ENCODE measurements around the gene RPAP2. TPM values are rescaled to one million over a fixed set of nuclear protein-coding genes. Genes with fewer than 3 reads are reported as not detected.
"Not testable (repeated sequence)": the region's sequence is repeated elsewhere in the genome, so short reads cannot be mapped to it uniquely, and the experiment has no call there.

The RPAP2 gene
- total RNA-seq, 8 experiments from 2014 or later: 14.5 to 32.4 (median 21.3) TPM

DNA sequence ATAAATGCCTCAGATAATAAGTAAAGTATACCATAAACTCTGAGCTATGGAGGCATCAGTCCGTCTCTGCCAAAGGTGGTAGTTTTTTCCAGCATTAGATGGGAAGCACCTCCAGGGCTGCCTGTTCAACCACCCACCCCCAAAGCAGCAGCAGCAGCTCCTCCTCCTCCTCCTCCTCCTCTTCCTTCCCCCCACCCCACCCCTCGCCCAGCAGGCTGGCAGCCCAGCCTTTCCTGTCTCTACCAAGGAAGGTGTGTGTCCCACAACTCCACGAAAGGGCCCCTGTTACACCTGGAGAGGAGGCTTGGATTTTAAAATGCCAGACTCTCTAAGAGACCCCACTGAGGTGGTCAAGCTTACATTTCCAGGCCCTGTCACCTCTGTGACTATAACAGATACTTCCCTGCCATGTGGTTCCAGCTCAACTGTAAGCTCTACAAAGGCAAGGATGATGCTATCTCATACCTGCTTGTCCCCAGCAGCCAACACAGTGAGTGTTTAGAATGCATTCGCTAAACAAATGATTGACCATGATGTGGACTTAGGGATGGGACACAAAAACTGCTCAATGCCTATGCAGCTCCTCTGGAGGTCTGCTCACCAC, 111.2 kb downstream of the RPAP2 start:
- WGBS, 10 experiments: 60 to 100% (median 88%) methylated on average over 1 to 2 of the region's 4 CpGs; no CpG with 5 or more reads in 4 of the 10 experiments
- no peaks in the 10 kb centered on the region for H3K4me1 ChIP-seq (replicated peaks in 1 of 2)
- H3K4me3 ChIP-seq: no peak overlapping the region
- in situ Hi-C loops (cut with MboI; ENCODE audit: low pct_unique_long_range_greater_than_20kb in 2 of 9, low sequenced_read_pairs in 9 of 9, unreplicated experiment in 9 of 9): no loop called here
- H3K27ac ChIP-seq: no peak overlapping the region
- ATAC-seq (replicated peaks in 6 of 8): no peak

DNA sequence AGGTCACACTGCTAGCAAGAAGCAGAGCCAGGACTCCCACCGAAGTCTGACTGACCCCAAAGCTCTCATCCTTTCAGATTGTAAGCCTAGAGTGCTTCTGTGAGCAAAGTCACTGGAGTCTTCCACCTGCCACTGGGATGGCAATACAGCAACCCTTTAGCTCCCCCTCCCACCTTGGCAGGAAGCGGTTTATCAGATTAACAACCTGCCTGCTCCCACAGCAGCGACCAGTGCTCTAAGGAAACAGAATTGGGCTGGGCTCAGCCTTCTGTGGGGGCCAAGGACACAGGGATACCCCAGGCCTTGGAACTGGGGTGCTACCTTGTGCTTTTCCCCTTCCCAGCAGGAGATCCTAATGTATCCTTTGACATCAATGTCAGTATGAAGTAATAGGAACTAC, 111.8 kb downstream of the RPAP2 start:
- Histone ChIP-seq H3K4me3 (no peak overlapping the region), H3K27ac (no peak overlapping the region), H3K4me1 (replicated peaks in 1 of 2) (no peaks in the 10 kb centered on the region)
- no peak for ATAC-seq (replicated peaks in 6 of 8)
- WGBS, 10 experiments: 67 to 100% (median 83%) methylated on average over 1 to 3 of the region's 3 CpGs; no CpG with 5 or more reads in 5 of the 10 experiments
- in situ Hi-C loops (cut with MboI; ENCODE audit: low pct_unique_long_range_greater_than_20kb in 2 of 9, low sequenced_read_pairs in 9 of 9, unreplicated experiment in 9 of 9): no loop called here

DNA sequence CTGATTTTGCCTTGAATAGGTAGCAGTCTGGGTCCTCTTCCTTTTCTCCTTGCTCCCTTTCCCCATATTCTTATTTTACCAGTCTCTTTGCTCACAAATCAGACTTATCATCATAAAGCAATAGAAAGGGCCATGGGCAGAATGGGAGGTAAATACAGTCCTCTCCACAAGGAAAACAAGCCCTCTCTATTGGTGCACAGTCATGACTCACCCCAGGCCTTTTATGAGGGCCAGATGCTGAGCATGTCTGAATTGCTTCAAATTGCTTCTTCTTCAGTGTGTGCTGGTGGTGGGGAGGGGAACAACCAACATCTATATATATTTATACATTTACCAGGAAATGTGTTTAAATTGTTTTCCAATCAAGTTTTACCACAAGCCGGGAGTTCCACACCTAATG, 112.7 kb downstream of the RPAP2 start:
- WGBS, 10 experiments: 27 to 100% (median 66%) methylated on average over 1 of the region's 1 CpG; no CpG with 5 or more reads in 4 of the 10 experiments
- no peaks in the 10 kb centered on the region for H3K4me1 ChIP-seq (replicated peaks in 1 of 2)
- in situ Hi-C loops (cut with MboI; ENCODE audit: low pct_unique_long_range_greater_than_20kb in 2 of 9, low sequenced_read_pairs in 9 of 9, unreplicated experiment in 9 of 9): no loop called here
- no peak overlapping the region for H3K27ac ChIP-seq
- no peak overlapping the region for H3K4me3 ChIP-seq
- ATAC-seq (replicated peaks in 6 of 8): peak; percentile 63 to 100 (median 80)

DNA sequence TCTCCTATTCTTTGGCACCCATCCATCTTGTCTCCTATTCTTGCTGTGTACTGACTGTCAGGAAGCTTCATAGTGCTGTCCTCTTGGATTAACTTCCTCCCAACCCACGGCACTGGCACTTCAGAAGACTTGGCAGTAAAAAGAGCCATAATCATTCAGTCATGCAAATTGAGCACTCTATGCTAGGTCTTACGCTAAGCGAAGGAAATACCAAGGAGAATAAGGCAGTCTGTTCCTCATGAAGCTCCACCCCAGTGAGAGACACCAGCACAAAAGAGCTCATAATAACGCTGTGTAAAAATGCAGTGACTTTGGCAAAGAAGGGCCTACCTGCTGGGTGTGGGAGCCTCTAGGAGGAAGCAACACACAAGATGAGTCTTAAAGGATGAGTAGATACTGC, 120.8 kb downstream of the RPAP2 start:
- Histone ChIP-seq H3K27ac (no peak overlapping the region), H3K4me3 (no peak overlapping the region), H3K4me1 (replicated peaks in 1 of 2) (no peaks in the 10 kb centered on the region)
- WGBS, 10 experiments: 0 to 74% (median 45%) methylated on average over 2 to 4 of the region's 4 CpGs; no CpG with 5 or more reads in 1 of the 10 experiments
- peak in 2 of 8 experiments; percentile 27 to 50 for ATAC-seq (replicated peaks in 6 of 8)
- in situ Hi-C loops (cut with MboI; ENCODE audit: low pct_unique_long_range_greater_than_20kb in 2 of 9, low sequenced_read_pairs in 9 of 9, unreplicated experiment in 9 of 9): no loop called here

DNA sequence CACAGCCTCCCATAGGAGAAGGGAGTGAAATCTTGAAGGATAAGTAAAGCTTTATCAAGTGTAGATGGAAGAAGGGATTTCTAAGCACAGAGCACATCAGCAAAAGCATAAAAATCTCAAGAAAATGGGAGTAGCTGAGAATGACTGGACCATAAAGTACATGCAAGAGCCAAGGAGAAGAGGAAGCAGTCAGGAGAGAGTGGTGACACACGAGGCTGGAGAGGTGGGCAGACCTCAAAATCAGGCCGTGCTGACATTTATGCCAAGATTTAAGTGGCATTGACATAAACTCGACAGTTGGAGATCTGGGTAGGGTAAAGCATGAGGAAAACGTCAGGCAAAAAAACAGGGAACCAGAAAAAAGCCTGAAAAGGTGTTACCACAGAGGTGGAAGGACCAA, 125.5 kb downstream of the RPAP2 start:
- 0 to 73% (median 37%) methylated on average over 2 to 4 of the region's 4 CpGs for WGBS, 10 experiments
- no peak for ATAC-seq (replicated peaks in 6 of 8)
- Histone ChIP-seq H3K27ac (no peak overlapping the region), H3K4me1 (replicated peaks in 1 of 2) (no peaks in the 10 kb centered on the region), H3K4me3 (no peak overlapping the region)
- in situ Hi-C loops (cut with MboI; ENCODE audit: low pct_unique_long_range_greater_than_20kb in 2 of 9, low sequenced_read_pairs in 9 of 9, unreplicated experiment in 9 of 9): no loop called here

DNA sequence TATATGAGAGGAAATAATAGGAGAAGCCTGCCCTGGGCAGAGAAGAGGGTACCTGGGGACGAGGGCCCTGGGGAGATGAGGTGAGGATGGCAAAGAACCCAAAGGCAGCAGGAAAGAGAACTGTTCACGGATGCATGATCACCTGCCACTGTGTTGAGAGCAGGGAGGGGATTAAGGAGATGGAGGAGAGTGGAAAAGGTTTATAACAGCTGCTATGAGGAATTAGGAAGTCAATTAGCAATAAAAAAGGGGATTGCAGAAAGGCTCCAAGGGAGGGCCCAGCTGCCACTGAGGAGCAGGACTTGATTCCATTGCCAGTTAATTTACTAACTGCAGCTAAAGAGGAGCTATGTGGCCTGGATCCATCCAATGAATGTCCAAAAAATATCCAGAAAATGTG, 126.8 kb downstream of the RPAP2 start:
- no peak overlapping the region for H3K27ac ChIP-seq
- no peaks in the 10 kb centered on the region for H3K4me1 ChIP-seq (replicated peaks in 1 of 2)
- in situ Hi-C loops (cut with MboI; ENCODE audit: low pct_unique_long_range_greater_than_20kb in 2 of 9, low sequenced_read_pairs in 9 of 9, unreplicated experiment in 9 of 9): no loop called here
- H3K4me3 ChIP-seq: no peak overlapping the region
- 0 to 78% (median 52%) methylated on average over 1 to 2 of the region's 2 CpGs; no CpG with 5 or more reads in 1 of the 10 experiments for WGBS, 10 experiments
- no peak for ATAC-seq (replicated peaks in 6 of 8)

DNA sequence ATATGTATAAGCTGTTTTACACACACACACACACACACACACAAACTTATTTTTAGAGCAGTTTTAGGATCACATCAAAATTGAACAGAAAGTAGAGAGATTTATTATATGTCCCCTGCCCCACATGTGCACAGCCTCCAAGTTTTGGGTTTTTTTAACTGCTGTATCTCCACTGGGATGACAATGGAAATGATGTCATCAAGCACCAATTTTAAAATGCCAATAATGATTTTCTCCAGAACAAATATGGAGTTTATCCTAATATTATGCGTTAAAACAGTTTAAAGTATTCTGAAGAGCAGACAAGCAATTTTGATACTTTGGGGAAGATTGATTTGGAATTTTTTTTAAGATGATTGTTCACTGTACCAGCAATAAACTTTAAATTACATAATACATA, 131.2 kb downstream of the RPAP2 start:
- H3K27ac ChIP-seq: no peak overlapping the region
- 20 to 100% (median 82%) methylated on average over 1 of the region's 1 CpG; no CpG with 5 or more reads in 2 of the 10 experiments for WGBS, 10 experiments
- no peaks in the 10 kb centered on the region for H3K4me1 ChIP-seq (replicated peaks in 1 of 2)
- ATAC-seq (replicated peaks in 6 of 8): no peak
- H3K4me3 ChIP-seq: no peak overlapping the region
- in situ Hi-C loops (cut with MboI; ENCODE audit: low pct_unique_long_range_greater_than_20kb in 2 of 9, low sequenced_read_pairs in 9 of 9, unreplicated experiment in 9 of 9): no loop called here

DNA sequence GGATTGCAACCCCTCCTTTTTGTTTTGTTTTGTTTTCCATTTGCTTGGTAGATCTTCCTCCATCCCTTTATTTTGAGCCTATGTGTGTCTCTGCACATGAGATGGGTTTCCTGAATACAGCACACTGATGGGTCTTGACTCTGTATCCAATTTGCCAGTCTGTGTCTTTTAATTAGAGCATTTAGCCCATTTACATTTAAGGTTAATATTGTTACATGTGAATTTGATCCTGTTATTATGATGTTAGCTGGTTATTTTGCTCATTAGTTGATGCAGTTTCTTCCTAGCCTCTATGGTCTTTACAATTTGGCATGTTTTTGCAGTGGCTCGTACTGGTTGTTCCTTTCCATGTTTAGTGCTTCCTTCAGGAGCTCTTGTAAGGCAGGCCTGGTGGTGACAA, 135.7 kb downstream of the RPAP2 start:
- ATAC-seq (replicated peaks in 6 of 8); H3K27ac ChIP-seq; H3K4me3 ChIP-seq; in situ Hi-C loops (cut with MboI; ENCODE audit: low pct_unique_long_range_greater_than_20kb in 2 of 9, low sequenced_read_pairs in 9 of 9, unreplicated experiment in 9 of 9); H3K4me1 ChIP-seq (replicated peaks in 1 of 2): not testable (repeated sequence)
- WGBS, 10 experiments: 60% methylated on average over 1 of the region's 1 CpG; no CpG with 5 or more reads in 9 of the 10 experiments

DNA sequence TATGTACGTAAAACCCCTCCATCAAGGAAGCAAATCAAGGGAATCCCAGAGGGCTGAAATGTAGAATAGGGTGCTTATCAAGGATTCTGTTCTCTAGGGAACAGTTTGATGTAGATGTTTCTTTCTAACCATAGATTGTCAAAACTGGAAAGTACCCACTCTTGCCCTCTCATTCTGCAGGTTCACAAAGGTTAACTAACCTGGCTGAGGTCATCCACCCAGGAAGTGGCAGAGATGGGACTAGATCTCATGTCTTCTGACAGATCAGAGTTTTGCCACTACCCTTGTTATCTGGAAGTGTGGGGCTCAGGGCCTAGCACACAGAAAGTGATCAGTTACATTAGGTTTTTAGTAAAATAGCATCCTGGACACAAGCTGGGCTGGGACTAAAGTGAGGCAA, 140.4 kb downstream of the RPAP2 start:
- peaks cover 4 to 7% of the 10 kb centered on the region in 2 donors for H3K4me1 ChIP-seq (replicated peaks in 1 of 2)
- in situ Hi-C loops (cut with MboI; ENCODE audit: low pct_unique_long_range_greater_than_20kb in 2 of 9, low sequenced_read_pairs in 9 of 9, unreplicated experiment in 9 of 9): no loop called here
- no peak for ATAC-seq (replicated peaks in 6 of 8)
- WGBS, 10 experiments: 29 to 100% (median 73%) methylated on average over 1 of the region's 1 CpG; no CpG with 5 or more reads in 4 of the 10 experiments
- H3K4me3 ChIP-seq: no peak overlapping the region
- no peak overlapping the region for H3K27ac ChIP-seq

DNA sequence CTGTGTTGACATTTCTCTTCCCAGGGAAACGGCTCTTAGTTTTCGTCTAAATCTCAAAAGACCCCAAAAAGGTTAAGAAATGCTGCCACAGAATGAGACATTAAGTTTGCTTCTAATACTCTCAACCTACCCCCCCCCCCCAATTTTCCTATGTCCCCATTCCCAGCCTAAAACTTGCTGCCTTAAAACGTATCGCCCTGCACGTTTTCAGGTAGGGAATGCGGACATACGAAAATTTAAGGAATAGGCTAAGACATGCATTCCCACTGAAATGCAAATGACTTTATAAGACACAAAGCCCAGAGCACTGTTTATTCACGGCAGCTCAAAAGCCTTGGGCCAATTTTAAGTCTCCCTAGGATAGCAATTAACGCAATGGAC, 142.4 kb downstream of the RPAP2 start:
- in situ Hi-C loops (cut with MboI; ENCODE audit: low pct_unique_long_range_greater_than_20kb in 2 of 9, low sequenced_read_pairs in 9 of 9, unreplicated experiment in 9 of 9): no loop called here
- Histone ChIP-seq H3K27ac (no peak overlapping the region), H3K4me3 (no peak overlapping the region), H3K4me1 (replicated peaks in 1 of 2) (peaks cover 4 to 7% of the 10 kb centered on the region in 2 donors)
- no peak for ATAC-seq (replicated peaks in 6 of 8)
- 59 to 96% (median 84%) methylated on average over 1 to 9 of the region's 9 CpGs for WGBS, 10 experiments

DNA sequence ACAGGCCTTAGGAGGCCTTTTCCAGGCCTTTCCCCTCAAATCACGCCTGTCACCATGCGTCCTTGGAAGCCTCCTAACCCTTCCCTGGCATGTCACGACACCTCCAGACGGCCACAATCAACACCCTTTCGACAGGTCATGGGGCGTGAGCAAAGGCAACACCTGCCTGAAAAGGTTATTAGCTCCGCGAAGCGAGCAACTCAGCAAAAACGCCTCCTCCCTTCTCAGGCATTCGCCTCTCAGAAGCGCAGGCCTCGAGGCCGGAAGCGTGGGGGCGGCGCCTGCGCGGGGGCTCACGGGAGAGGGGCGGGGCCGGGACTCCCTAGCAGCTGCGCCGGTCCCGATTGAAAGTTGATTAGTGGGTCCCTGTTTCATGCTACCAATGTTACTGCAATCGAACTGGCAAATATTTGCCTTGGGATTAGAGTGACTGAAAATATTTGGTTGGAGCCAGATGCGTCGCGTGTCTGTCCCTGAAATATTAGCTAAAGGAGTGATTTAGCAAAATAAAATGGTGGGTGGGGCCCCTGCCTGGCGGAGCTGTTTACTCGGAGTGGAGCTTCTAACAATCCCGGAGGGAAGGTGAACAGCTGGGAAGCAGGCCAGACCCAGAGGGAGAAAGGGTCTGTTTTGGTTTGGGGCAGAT, 143.0 kb downstream of the RPAP2 start:
- in situ Hi-C loops (cut with MboI; ENCODE audit: low pct_unique_long_range_greater_than_20kb in 2 of 9, low sequenced_read_pairs in 9 of 9, unreplicated experiment in 9 of 9): no loop called here
- no peak overlapping the region for H3K4me3 ChIP-seq
- peak in 6 of 8 experiments; percentile 41 to 80 (median 70) for ATAC-seq (replicated peaks in 6 of 8)
- peaks cover 4 to 7% of the 10 kb centered on the region in 2 donors for H3K4me1 ChIP-seq (replicated peaks in 1 of 2)
- WGBS, 10 experiments: 47 to 93% (median 80%) methylated on average over 2 to 19 of the region's 32 CpGs; no CpG with 5 or more reads in 3 of the 10 experiments
- no peak overlapping the region for H3K27ac ChIP-seq

DNA sequence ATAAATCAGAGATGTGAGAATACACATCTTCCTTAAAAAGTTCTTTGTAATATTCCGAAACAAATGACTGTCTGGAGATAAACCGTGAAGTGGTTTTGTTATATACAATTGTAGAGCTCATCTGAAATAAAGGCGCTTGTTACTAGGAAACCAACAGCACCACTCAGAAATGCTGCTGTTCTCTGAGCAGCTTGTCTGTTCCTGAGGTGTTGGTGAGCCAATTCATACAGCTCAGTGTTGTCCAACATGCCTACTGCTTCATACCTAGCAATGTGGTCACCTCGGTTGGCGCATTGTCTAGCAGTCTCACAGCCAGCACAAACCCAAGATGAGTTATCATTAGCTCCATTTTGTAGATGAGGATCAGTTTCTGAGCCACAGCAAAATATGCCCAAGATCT, 143.5 kb downstream of the RPAP2 start:
- Histone ChIP-seq H3K27ac (no peak overlapping the region), H3K4me1 (replicated peaks in 1 of 2) (peaks cover 4 to 7% of the 10 kb centered on the region in 2 donors), H3K4me3 (no peak overlapping the region)
- 58 to 89% (median 81%) methylated on average over 3 to 5 of the region's 5 CpGs; no CpG with 5 or more reads in 4 of the 10 experiments for WGBS, 10 experiments
- peak in 5 of 8 experiments; percentile 62 to 94 (median 72) for ATAC-seq (replicated peaks in 6 of 8)
- in situ Hi-C loops (cut with MboI; ENCODE audit: low pct_unique_long_range_greater_than_20kb in 2 of 9, low sequenced_read_pairs in 9 of 9, unreplicated experiment in 9 of 9): no loop called here

DNA sequence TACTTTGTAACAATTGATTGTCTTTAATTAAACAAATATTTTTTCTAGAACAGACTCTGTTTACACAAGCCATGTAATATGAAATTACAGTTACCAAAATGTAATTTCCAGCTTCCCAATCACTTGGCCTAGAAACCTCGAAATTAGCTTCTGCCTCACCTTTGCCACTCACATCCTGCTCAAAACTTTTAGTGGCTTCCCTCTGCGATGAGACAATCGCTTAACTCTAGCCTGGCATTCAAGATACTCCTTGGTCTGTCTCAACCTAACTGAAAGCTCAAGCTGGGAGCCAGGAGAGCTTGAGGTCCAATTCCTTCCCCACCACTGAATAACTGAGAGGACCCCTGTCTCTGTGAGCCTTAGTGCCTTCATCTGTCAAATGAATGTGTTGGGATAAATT, 145.0 kb downstream of the RPAP2 start:
- in situ Hi-C loops (cut with MboI; ENCODE audit: low pct_unique_long_range_greater_than_20kb in 2 of 9, low sequenced_read_pairs in 9 of 9, unreplicated experiment in 9 of 9): no loop called here
- Histone ChIP-seq H3K4me1 (replicated peaks in 1 of 2) (peaks cover 4 to 7% of the 10 kb centered on the region in 2 donors), H3K27ac (no peak overlapping the region), H3K4me3 (no peak overlapping the region)
- ATAC-seq (replicated peaks in 6 of 8): no peak
- WGBS, 10 experiments: 20 to 100% (median 93%) methylated on average over 1 to 3 of the region's 3 CpGs; no CpG with 5 or more reads in 1 of the 10 experiments

Measured in motor neuron (in vitro differentiated cells).